UCSD-AML1 (cell line): ENCODE measurements around the gene CYP1A2.

ENCODE experiments used
- DNase-seq: peaks from one replicate; lab custom pipeline; 2025; ENCODE audit not compliant: unreplicated experiment; lab: John Stamatoyannopoulos, UW

CYP1A2 gene

DNA sequence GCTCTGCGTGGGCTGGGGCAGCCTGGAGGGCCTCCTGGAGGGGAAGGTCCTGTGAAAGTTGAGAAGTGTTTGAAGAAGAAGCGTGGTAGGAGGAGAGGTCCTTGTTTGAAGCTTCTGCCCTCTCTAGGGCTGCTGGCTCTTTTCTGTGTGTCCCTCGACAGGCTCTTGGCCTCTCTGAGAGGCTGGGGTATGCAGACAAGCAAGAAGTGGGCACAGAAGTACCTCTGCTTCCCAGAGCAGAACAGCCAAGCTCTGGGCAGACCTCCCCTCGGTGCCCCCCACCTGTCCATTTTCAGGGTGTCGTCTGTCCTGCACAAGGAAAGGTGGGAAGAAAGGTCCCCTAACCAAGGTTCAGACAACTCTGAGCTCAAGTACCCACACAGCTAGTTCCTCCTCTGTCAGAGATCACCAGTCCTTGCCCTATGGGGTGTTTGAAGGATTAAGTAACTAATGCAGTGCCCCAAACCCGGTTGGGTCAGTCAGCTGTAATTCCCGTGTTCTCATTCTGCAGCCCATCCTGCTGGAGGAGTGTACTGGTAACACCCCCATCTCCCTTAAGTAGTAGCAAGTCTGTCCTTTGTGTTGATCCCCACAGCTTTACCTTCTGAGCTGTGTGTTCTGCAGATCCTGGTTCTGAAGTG, 39.5 kb downstream of the CYP1A2 start:
- DNase-seq, result no peak

DNA sequence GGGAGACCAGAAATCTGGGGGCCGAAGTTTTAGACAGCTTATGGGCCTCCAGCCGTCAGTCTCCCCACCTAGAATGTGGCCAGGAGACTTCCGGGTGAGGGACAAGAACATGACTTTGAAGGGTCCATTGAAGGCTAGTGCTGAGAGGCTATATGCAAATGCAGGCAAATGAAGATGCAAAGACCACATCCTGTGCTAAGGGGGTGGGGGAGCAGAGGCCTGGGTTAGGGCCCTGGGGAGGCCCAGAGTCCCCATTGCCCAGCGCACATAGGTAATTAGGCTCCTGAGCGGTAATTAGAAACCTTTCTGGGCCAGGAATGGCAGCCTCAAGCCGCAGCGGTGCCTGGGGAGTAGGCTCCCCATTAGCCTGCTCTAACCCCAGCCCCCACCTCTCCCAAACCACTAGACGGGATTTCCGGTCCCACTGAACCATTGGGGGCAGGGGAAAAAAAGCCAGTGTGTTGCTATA, 40.1 kb downstream of the CYP1A2 start:
- DNase-seq, result peak; percentile 71

DNA sequence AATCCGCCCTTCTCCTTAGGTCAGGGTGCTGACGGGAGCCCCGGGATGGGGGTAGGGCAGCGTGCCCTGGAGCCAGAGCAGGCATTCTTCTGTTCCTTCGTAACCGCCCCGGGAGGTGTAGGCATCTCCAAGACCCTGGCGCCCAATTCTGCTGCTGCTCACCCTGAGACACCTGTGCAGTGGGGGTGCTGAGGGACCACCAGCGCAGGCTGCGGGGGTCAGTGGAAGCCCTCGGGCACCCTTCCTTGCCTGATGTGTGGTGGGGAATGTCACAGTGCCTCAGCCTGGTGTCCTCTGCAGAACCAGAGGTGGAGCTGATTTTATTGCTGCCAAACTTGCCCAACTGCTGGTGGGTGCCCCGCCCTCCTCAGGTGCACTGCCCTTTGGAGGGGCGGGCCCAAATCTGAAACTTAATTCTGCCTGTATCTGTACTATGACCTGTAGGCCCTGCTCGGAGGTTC, 40.6 kb downstream of the CYP1A2 start:
- DNase-seq, result no peak

- no peak for DNase-seq
Observed at GRCh38 chr15:74789741-74790079, 41.1 kb downstream of the CYP1A2 start.

DNA sequence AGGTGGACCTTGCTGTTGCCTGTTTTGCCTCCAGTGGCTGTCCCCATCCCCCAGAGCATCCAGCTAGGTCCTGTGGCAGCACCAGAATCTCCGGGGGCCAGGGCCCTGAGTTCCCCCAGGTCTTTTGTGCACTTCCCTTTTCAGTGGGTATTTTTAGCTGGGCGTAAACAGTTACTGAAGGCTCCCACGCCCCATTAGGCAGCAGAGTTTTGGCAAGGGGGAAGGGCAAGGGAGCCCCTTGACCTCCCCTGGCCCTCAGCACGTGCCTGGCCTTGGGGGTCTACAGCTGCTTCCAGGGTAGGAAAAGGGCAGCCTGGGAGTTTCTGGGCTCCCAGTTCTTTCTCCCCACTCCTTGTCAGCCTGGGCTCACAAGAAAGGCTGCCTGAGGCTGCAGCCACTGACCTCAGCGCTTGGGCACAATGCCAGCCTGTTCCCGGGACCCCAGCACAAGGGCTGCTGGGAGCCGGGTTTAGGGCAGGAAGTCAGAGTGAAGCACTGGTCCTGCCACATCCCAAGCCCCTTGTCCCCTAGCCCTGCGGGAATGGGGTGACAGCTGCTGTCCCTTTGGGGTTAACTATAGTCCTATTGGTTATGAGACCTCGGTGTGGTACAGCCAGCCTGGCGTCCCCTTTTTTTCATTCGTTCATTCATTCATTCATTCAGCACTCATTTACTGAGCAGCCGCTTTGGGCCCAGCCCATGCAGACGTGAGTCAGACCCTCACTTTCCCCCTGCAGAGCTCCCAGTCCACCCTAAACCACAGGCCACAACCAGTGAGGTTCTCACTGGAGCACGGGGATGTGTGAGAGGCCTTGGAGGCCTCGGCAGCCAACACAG, 41.7 kb downstream of the CYP1A2 start:
- DNase-seq, result peak; percentile 85

DNA sequence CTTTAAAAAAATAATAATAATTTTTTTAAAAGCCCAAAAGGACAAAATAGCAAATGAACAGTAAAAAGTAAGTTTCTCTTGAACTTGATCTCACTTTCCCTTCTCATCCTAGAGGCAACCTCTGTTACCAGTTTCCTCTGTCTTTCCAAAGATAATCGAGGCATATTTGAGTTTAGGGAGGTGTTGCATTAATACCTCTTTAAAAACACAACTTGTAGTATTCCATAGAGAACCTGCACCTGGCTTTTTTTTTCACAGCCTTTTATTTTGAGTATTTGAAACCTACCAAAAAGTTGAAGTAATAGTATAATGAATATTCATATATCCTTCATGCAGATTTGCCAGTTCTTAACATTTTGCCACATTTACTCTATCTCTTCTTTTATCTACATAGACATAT, 42.4 kb downstream of the CYP1A2 start:
- DNase-seq, result no peak

DNA sequence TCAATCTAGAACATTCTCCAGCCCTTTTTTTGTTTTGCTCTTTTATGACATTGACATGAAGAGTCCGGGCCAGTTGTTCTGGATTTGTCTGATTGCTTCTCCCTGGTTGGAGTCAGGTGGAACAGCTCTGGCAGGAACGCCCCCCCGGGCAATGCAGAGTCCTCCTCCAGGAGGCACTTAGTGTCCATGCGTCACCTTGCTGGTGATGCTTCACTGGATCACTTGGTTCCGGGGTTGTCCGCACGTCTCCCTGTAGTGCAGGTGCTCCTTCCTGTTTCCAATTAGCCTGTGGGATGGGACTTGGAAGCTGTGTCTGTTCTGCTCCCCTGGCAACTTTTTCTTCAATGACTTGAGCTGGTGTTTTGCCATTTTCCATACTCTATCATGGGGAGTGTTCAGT, 43.0 kb downstream of the CYP1A2 start:
- no peak for DNase-seq

DNA sequence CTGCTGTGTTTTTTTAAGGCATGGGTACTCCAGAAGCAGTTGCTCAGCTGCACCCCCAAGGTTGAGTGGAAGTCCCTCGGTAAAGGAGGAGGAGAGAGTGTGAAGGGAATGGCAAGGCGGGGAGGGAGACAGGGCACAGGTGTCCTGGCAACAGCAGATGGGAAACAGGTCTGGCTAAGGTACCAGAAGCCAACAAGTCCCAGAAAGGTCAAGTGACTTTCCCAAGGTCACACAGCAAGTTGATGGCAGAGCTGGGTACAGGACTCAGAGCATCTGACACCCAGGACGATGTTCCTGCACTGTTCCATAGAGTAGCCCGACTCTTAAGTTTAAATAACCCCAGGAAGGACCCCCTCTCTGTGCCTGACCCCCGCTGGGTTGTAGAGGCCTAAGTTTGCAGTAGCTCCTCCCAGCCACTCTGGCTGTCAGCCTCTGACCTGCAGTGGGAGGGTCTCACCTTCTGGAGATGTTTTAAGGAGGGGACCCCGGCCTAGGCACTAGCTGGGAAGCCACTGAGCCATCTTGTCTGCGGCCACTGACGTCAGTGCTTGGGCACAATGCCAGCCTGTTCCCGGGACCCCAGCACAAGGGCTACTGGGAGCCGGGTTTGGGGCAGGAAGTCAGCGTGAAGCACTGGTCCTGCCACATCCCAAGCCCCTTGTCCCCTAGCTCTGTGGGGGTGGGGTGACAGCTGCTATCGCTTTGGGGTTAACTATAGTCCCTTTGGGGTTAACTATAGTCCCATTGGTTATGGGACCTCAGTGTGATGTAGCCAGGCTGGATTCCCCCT, 43.8 kb downstream of the CYP1A2 start:
- no peak for DNase-seq

- peak; percentile 72 for DNase-seq
Observed at GRCh38 chr15:74793135-74794028, 44.7 kb downstream of the CYP1A2 start.

DNA sequence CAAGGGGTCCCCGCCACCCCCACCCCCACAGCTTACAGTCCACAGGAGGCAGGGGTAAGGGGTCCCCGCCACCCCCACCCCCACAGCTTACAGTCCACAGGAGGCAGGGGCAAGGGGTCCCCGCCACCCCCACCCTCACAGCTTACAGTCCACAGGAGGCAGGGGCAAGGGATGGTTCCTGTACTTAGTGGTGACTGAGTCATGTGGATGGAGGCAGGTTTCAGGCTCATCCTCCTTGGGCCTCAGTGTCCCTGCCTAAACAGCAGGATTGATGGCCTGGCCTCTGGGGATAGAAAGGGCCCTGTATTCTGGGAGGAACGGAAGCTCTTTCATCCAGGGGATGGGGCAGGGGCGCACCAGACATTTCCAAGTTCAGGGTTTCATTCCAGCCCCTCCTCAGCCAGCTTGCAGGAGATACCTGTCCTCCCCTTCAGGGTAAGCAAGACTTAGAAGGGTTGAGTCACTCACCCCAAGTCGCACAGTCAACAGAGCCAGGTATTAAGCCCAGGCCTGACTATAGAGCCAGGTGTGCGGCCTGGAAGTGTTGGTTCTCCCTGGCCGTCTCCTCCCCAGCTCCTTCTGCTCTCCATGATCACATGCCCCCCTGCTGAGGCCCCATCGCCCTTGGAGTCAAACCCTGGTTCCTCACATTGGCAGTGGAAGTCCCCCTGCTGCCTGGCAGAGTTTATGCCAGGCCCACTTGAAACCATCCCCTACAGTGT, 45.8 kb downstream of the CYP1A2 start:
- no peak for DNase-seq

DNA sequence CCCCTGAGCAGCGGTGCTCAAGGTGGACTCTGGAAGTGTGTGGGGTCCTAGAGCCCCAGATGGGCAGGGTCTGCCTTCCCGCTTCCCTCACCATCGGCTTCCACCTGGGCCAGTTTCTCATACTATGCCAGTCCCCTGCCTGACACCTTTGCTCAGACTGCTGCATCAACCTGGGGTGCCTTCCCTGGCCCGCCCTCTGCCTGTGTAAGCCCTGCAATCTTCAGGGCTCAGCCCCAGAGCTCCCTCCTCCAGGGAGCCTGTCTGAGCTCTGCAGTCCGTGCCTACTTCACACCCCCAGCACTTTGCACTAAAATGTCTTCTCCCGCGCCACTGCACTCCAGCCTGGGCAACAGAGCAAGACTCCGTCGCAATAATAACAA, 46.3 kb downstream of the CYP1A2 start:
- no peak for DNase-seq

- DNase-seq, result no peak
Observed at GRCh38 chr15:74795966-74796625, 47.5 kb downstream of the CYP1A2 start.

- no peak for DNase-seq
Observed at GRCh38 chr15:74798388-74799254, 50.0 kb downstream of the CYP1A2 start.

DNA sequence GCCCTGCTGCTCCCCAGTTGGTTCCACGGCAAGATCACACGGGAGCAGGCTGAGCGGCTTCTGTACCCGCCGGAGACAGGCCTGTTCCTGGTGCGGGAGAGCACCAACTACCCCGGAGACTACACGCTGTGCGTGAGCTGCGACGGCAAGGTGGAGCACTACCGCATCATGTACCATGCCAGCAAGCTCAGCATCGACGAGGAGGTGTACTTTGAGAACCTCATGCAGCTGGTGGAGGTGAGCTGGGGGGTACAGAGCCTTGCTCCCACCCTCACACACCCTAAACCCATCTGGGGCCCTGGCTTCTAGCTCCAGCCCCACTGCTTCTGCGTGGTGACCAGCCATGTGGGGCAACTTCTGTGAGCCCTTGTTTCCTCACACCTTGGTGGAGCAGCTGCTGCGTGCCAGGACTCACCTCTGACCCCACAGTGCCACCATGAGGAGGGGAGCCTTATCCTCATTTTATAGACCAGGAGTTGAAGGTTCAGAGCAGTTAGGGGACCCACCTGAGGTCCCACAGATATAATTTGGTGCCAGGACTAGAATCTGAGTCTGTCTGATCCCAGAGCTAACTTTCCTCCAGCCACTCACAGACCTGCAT, 50.7 kb downstream of the CYP1A2 start:
- DNase-seq, result no peak

DNA sequence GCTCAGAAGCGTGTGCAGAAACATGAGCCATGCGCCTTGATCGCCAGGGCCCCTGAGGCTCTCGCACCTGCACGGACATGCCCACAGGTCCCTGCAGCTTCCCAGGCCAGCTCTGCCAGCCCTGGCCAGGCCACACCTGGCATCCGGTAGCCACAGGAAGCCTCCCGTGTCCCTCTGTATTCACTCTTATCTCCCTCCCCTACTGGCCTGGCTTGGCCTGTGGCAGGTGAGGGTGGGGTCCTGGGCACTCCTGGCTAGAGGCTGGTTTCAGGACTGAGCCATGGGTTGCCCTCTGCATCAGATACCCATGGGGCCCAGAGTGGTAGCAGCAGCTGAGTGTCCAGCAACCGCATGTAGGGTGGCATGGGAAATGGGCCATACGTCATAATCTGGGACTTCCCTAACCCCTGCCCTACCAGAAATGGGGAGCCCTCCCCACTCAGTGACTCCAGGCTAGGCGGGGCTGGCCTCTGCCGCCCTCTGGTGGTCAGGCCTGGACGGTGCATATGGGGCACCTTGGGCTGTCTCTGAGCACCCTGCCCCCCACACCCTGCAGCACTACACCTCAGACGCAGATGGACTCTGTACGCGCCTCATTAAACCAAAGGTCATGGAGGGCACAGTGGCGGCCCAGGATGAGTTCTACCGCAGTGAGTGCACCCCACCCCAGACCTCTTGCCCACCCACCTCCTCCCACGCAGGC, 51.4 kb downstream of the CYP1A2 start:
- DNase-seq, result peak; percentile 84

GRCh38 chr15:74800559-74801094, 52.0 kb downstream of the CYP1A2 start:
- DNase-seq, result no peak

GRCh38 chr15:74801311-74801997, 52.8 kb downstream of the CYP1A2 start:
- DNase-seq, result no peak
